ENCODE results near the gene ANKRD29. TPM values are rescaled to one million over a fixed set of nuclear protein-coding genes. Genes with fewer than 3 reads are reported as not detected.
A peak's percentile ranks its signal among the peaks of the same experiment; 100 is the strongest.

The ANKRD29 gene
- total and polyA plus RNA-seq, 5 donors from 2014 or later: 0.45 TPM; not detected in 4

- H3K27ac Mint-ChIP-seq: no peak overlapping the region
- ATAC-seq (ENCODE audit: low read depth in 2 of 2) (no peak), DNase-seq (no peak)
- no peak overlapping the region for H3K4me3 Mint-ChIP-seq
- Histone ChIP-seq H3K36me3 (ENCODE audit: control insufficient read depth, insufficient read depth, low read length) (peaks cover 84% of the 10 kb centered on the region), H3K4me1 (ENCODE audit: control insufficient read depth, insufficient read depth, low read length, poor library complexity, severe bottlenecking) (no peaks in the 10 kb centered on the region), H3K4me3 (ENCODE audit: low read depth, low read length) (no peak overlapping the region), H3K27ac (ENCODE audit: insufficient read depth, low read length, poor library complexity, severe bottlenecking) (no peak overlapping the region), H3K9me3 (ENCODE audit: control insufficient read depth in 2 of 2, low read length in 2 of 2) (no peaks in the 10 kb centered on the region), H3K27me3 (ENCODE audit: control insufficient read depth, insufficient read depth, low read length) (no peaks in the 10 kb centered on the region)
- H3K4me1 Mint-ChIP-seq: peaks cover 0 to 4% (median 0%) of the 10 kb centered on the region in 4 donors
- H3K27me3 Mint-ChIP-seq: no peaks in the 10 kb centered on the region
- H3K9me3 Mint-ChIP-seq: peaks cover 0 to 2% (median 0%) of the 10 kb centered on the region in 7 donors
- peaks cover 62% of the 10 kb centered on the region for H3K36me3 Mint-ChIP-seq
Measured at GRCh38 chr18:23553887-23554286, 108.8 kb downstream of the ANKRD29 start.

- no peaks in the 10 kb centered on the region for H3K4me1 ChIP-seq (ENCODE audit: control insufficient read depth, insufficient read depth, low read length, poor library complexity, severe bottlenecking)
- ATAC-seq (ENCODE audit: low read depth in 2 of 2): no peak
- H3K36me3 ChIP-seq (ENCODE audit: control insufficient read depth, insufficient read depth, low read length): peaks cover 84% of the 10 kb centered on the region
- DNase-seq: no peak
- H3K27me3 ChIP-seq (ENCODE audit: control insufficient read depth, insufficient read depth, low read length): no peaks in the 10 kb centered on the region
- H3K4me3 ChIP-seq (ENCODE audit: low read depth, low read length): no peak overlapping the region
- peaks cover 59% of the 10 kb centered on the region for H3K36me3 Mint-ChIP-seq
- H3K27ac ChIP-seq (ENCODE audit: insufficient read depth, low read length, poor library complexity, severe bottlenecking): no peak overlapping the region
- no peak overlapping the region for H3K4me3 Mint-ChIP-seq
- H3K9me3 Mint-ChIP-seq: peaks cover 0 to 2% (median 0%) of the 10 kb centered on the region in 7 donors
- no peaks in the 10 kb centered on the region for H3K27me3 Mint-ChIP-seq
- H3K27ac Mint-ChIP-seq: peak overlapping the region; percentile 56 to 71 (median 60)
- peaks cover 0 to 8% (median 0%) of the 10 kb centered on the region in 4 donors for H3K4me1 Mint-ChIP-seq
- H3K9me3 ChIP-seq (ENCODE audit: control insufficient read depth in 2 of 2, low read length in 2 of 2): no peaks in the 10 kb centered on the region
Measured at GRCh38 chr18:23552505-23552904, 110.2 kb downstream of the ANKRD29 start.

GRCh38 chr18:23551978-23552377, 110.7 kb downstream of the ANKRD29 start:
- ATAC-seq (ENCODE audit: low read depth in 2 of 2) (no peak), DNase-seq (no peak)
- Mint-ChIP-seq H3K4me3 (peak overlapping the region in 1 of 4 donors; percentile 56), H3K27ac (peak overlapping the region in 1 of 3 donors; percentile 71), H3K9me3 (peaks cover 0 to 2% (median 0%) of the 10 kb centered on the region in 7 donors), H3K36me3 (peaks cover 57% of the 10 kb centered on the region), H3K27me3 (no peaks in the 10 kb centered on the region), H3K4me1 (peaks cover 0 to 8% (median 0%) of the 10 kb centered on the region in 4 donors)
- no peaks in the 10 kb centered on the region for H3K9me3 ChIP-seq (ENCODE audit: control insufficient read depth in 2 of 2, low read length in 2 of 2)
- no peak overlapping the region for H3K4me3 ChIP-seq (ENCODE audit: low read depth, low read length)
- no peaks in the 10 kb centered on the region for H3K27me3 ChIP-seq (ENCODE audit: control insufficient read depth, insufficient read depth, low read length)
- no peaks in the 10 kb centered on the region for H3K4me1 ChIP-seq (ENCODE audit: control insufficient read depth, insufficient read depth, low read length, poor library complexity, severe bottlenecking)
- H3K27ac ChIP-seq (ENCODE audit: insufficient read depth, low read length, poor library complexity, severe bottlenecking): no peak overlapping the region
- H3K36me3 ChIP-seq (ENCODE audit: control insufficient read depth, insufficient read depth, low read length): peaks cover 86% of the 10 kb centered on the region

GRCh38 chr18:23550898-23551297, 111.8 kb downstream of the ANKRD29 start:
- H3K27me3 ChIP-seq (ENCODE audit: control insufficient read depth, insufficient read depth, low read length): no peaks in the 10 kb centered on the region
- H3K9me3 ChIP-seq (ENCODE audit: control insufficient read depth in 2 of 2, low read length in 2 of 2): no peaks in the 10 kb centered on the region
- peaks cover 84% of the 10 kb centered on the region for H3K36me3 ChIP-seq (ENCODE audit: control insufficient read depth, insufficient read depth, low read length)
- Mint-ChIP-seq H3K4me1 (peaks cover 0 to 8% (median 0%) of the 10 kb centered on the region in 4 donors), H3K4me3 (no peak overlapping the region), H3K27me3 (no peaks in the 10 kb centered on the region), H3K36me3 (peaks cover 57% of the 10 kb centered on the region), H3K9me3 (peaks cover 0 to 2% (median 0%) of the 10 kb centered on the region in 7 donors), H3K27ac (no peak overlapping the region)
- H3K4me3 ChIP-seq (ENCODE audit: low read depth, low read length): no peak overlapping the region
- H3K27ac ChIP-seq (ENCODE audit: insufficient read depth, low read length, poor library complexity, severe bottlenecking): no peak overlapping the region
- DNase-seq (no peak), ATAC-seq (ENCODE audit: low read depth in 2 of 2) (no peak)
- no peaks in the 10 kb centered on the region for H3K4me1 ChIP-seq (ENCODE audit: control insufficient read depth, insufficient read depth, low read length, poor library complexity, severe bottlenecking)

Other genes starting within 250 kb of the ANKRD29 start
- gene RIOK3, start 209.6 kb downstream of the ANKRD29 start, total RNA-seq: 136 TPM
- 10 to 100 TPM; 43.2 to 60.7 (median 48.6) TPM for gene RIOK3, start 209.6 kb downstream of the ANKRD29 start, polyA plus RNA-seq
- 62.1 TPM for gene RMC1, start 159.4 kb downstream of the ANKRD29 start, total RNA-seq
- 10 to 100 TPM; 36.8 to 51.8 (median 44.0) TPM for gene RMC1, start 159.4 kb downstream of the ANKRD29 start, polyA plus RNA-seq
- 86.9 TPM for gene NPC1, start 76.4 kb downstream of the ANKRD29 start, total RNA-seq
- gene NPC1, start 76.4 kb downstream of the ANKRD29 start, polyA plus RNA-seq: 10 to 100 TPM; 17.4 to 24.3 (median 20.4) TPM
- not detected for gene LAMA3, start 26.5 kb upstream of the ANKRD29 start, total RNA-seq
- under 1 TPM in 1 of 4 donors, not detected in 3; 0.31 TPM for gene LAMA3, start 26.5 kb upstream of the ANKRD29 start, polyA plus RNA-seq

Measured in CD4-positive, CD25-positive, alpha-beta regulatory T cell (primary cell).